Measurements from ENCODE around the gene PINK1. TPM values are rescaled to one million over a fixed set of nuclear protein-coding genes. Genes with fewer than 3 reads are reported as not detected.
"Not testable (repeated sequence)": the region's sequence is repeated elsewhere in the genome, so short reads cannot be mapped to it uniquely, and the experiment has no call there.

PINK1 gene
- total and polyA plus RNA-seq, 2 experiments from 2014 or later = 73.2 to 96.4 TPM

- Histone ChIP-seq H3K4me2 (no peak overlapping the region), H2AFZ (no peak overlapping the region), H3K36me3 (replicated peaks; ENCODE audit: insufficient read depth, low read depth) (no peaks in the 10 kb centered on the region), H3K4me1 (ENCODE audit: insufficient read depth) (no peaks in the 10 kb centered on the region), H3K27me3 (no peaks in the 10 kb centered on the region), H3K4me3 (no peak overlapping the region), H4K20me1 (ENCODE audit: insufficient read depth, poor library complexity, severe bottlenecking) (no peaks in the 10 kb centered on the region), H3K79me2 (no peaks in the 10 kb centered on the region), H3K9me2 (replicated peaks; ENCODE audit: insufficient read depth) (no peaks in the 10 kb centered on the region), H3K27ac (no peak overlapping the region), H3K9me3 (ENCODE audit: low read depth) (no peaks in the 10 kb centered on the region)
- no peak for DNase-seq (ENCODE audit: low spot score)
- no peak for TF ChIP-seq CTCF (IDR thresholded peaks at IDR 0.05; ENCODE audit: poor library complexity)
- TF ChIP-seq EZH2phosphoT487 (IDR thresholded peaks at IDR 0.05; ENCODE audit: low read depth, severe bottlenecking, unreplicated experiment) = no peak
- TF ChIP-seq EZH2 (IDR thresholded peaks at IDR 0.05; ENCODE audit: borderline replicate concordance) = no peak
- 91% methylated on average over 5 of the region's 5 CpGs for WGBS (ENCODE audit: low lambda C conversion rate, missing lambda C conversion rate)
These were observed 37.7 kb downstream of the PINK1 start for GRCh38 chr1:20670936-20671335.

GRCh38 chr1:20672265-20672632, 39.0 kb downstream of the PINK1 start:
- H3K4me1 ChIP-seq (ENCODE audit: insufficient read depth) = no peaks in the 10 kb centered on the region
- no peaks in the 10 kb centered on the region for H3K9me3 ChIP-seq (ENCODE audit: low read depth)
- H3K9me2 ChIP-seq (replicated peaks; ENCODE audit: insufficient read depth) = no peaks in the 10 kb centered on the region
- H3K4me3 ChIP-seq = no peak overlapping the region
- H3K27ac ChIP-seq = no peak overlapping the region
- H3K79me2 ChIP-seq = no peaks in the 10 kb centered on the region
- TF ChIP-seq EZH2 (IDR thresholded peaks at IDR 0.05; ENCODE audit: borderline replicate concordance) (no peak), EZH2phosphoT487 (IDR thresholded peaks at IDR 0.05; ENCODE audit: low read depth, severe bottlenecking, unreplicated experiment) (no peak), CTCF (IDR thresholded peaks at IDR 0.05; ENCODE audit: poor library complexity) (no peak)
- no peaks in the 10 kb centered on the region for H4K20me1 ChIP-seq (ENCODE audit: insufficient read depth, poor library complexity, severe bottlenecking)
- H3K36me3 ChIP-seq (replicated peaks; ENCODE audit: insufficient read depth, low read depth) = no peaks in the 10 kb centered on the region
- H3K4me2 ChIP-seq = no peak overlapping the region
- WGBS (ENCODE audit: low lambda C conversion rate, missing lambda C conversion rate) = 94% methylated on average over 4 of the region's 4 CpGs
- H2AFZ ChIP-seq = no peak overlapping the region
- no peaks in the 10 kb centered on the region for H3K27me3 ChIP-seq
- DNase-seq (ENCODE audit: low spot score) = no peak

DNA sequence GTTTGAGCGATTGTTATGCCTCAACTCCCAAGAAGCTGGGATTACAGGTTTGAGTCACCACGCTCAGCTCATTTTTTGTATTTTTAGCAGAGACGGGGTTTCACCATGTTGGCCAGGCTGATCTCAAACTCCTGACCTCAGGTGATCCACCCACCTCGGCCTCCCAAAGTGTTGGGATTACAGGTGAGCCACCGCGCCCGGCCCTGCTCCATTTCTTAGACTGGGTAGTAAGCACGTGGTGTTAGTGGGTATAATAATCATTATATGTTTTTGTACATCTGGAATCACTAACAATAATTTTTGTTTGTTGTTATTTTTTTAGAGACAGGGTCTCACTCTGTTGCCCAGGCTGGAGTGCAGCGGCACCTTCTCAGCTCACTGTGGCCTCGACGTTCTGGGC, 40.4 kb downstream of the PINK1 start:
- H3K79me2 ChIP-seq; H3K4me1 ChIP-seq (ENCODE audit: insufficient read depth); H3K9me3 ChIP-seq (ENCODE audit: low read depth); H3K27me3 ChIP-seq; H3K27ac ChIP-seq; H3K4me3 ChIP-seq; H3K9me2 ChIP-seq (replicated peaks; ENCODE audit: insufficient read depth); DNase-seq (ENCODE audit: low spot score); H2AFZ ChIP-seq; H4K20me1 ChIP-seq (ENCODE audit: insufficient read depth, poor library complexity, severe bottlenecking); H3K36me3 ChIP-seq (replicated peaks; ENCODE audit: insufficient read depth, low read depth); H3K4me2 ChIP-seq: not testable (repeated sequence)
- 92% methylated on average over 11 of the region's 11 CpGs for WGBS (ENCODE audit: low lambda C conversion rate, missing lambda C conversion rate)

- no peak for DNase-seq (ENCODE audit: low spot score)
- H4K20me1 ChIP-seq (ENCODE audit: insufficient read depth, poor library complexity, severe bottlenecking) = no peaks in the 10 kb centered on the region
- no peaks in the 10 kb centered on the region for H3K79me2 ChIP-seq
- no peaks in the 10 kb centered on the region for H3K9me2 ChIP-seq (replicated peaks; ENCODE audit: insufficient read depth)
- H3K36me3 ChIP-seq (replicated peaks; ENCODE audit: insufficient read depth, low read depth) = no peaks in the 10 kb centered on the region
- no peak overlapping the region for H3K27ac ChIP-seq
- H3K9me3 ChIP-seq (ENCODE audit: low read depth) = no peaks in the 10 kb centered on the region
- H3K4me3 ChIP-seq = no peak overlapping the region
- no peaks in the 10 kb centered on the region for H3K27me3 ChIP-seq
- TF ChIP-seq EZH2 (IDR thresholded peaks at IDR 0.05; ENCODE audit: borderline replicate concordance) (no peak), EZH2phosphoT487 (IDR thresholded peaks at IDR 0.05; ENCODE audit: low read depth, severe bottlenecking, unreplicated experiment) (no peak), CTCF (IDR thresholded peaks at IDR 0.05; ENCODE audit: poor library complexity) (no peak)
- H3K4me2 ChIP-seq = no peak overlapping the region
- no peaks in the 10 kb centered on the region for H3K4me1 ChIP-seq (ENCODE audit: insufficient read depth)
- no peak overlapping the region for H2AFZ ChIP-seq
- 87% methylated on average over 6 of the region's 6 CpGs for WGBS (ENCODE audit: low lambda C conversion rate, missing lambda C conversion rate)
These were observed 45.3 kb downstream of the PINK1 start for GRCh38 chr1:20678599-20678998.
